GM12801 (cell line): ENCODE data around the gene TTC6.

Source experiments
- CTCF ChIP-seq: IDR thresholded peaks from one replicate; pipeline ENCODE4 v1.5.1; 2011; ENCODE audit warnings: control low read depth; ENCODE audit not compliant: insufficient read length; ENCODE audit errors: extremely low read depth

Gene TTC6

GRCh38 chr14:37596790-37597472, 1.5 kb downstream of the TTC6 start:
- TF ChIP-seq CTCF, result no peak

GRCh38 chr14:37597538-37597913, 2.1 kb downstream of the TTC6 start:
- TF ChIP-seq CTCF, result no peak

- TF ChIP-seq CTCF, result no peak
These were observed 2.7 kb downstream of the TTC6 start for GRCh38 chr14:37597914-37598746.

- no peak for TF ChIP-seq CTCF
These were observed 3.5 kb downstream of the TTC6 start for GRCh38 chr14:37598747-37599506.

GRCh38 chr14:37599507-37600368, 4.3 kb downstream of the TTC6 start:
- TF ChIP-seq CTCF, result no peak

- TF ChIP-seq CTCF, result no peak
These were observed 5.7 kb downstream of the TTC6 start for GRCh38 chr14:37600880-37601741.
